K562 (cell line): ENCODE data around the gene LMBR1L. TPM values are rescaled to one million over a fixed set of nuclear protein-coding genes. Genes with fewer than 3 reads are reported as not detected.

Experiments
- ASH1L ChIP-seq: fragments of 450-650 bp; IDR thresholded peaks from 2 replicates; pipeline ENCODE4 v1.6.1; 2018; ENCODE audit warnings: borderline replicate concordance, mild to moderate bottlenecking, low read depth; ENCODE audit not compliant: partially characterized antibody
- BRF2 ChIP-seq: IDR thresholded peaks from 3 replicates; pipeline ENCODE4 v1.6.1; 2011; ENCODE audit warnings: borderline replicate concordance, mild to moderate bottlenecking; ENCODE audit not compliant: insufficient read length, insufficient read depth
- ELF1 ChIP-seq: fragments of 200-800 bp; sonication (Bioruptor generic); IDR thresholded peaks from 2 replicates; pipeline ENCODE4 v1.6.1; 2016; ENCODE audit warnings: missing genetic modification characterization, missing compliant biosample characterization
- HES1 ChIP-seq: fragments of 450-650 bp; IDR thresholded peaks from 2 replicates; pipeline ENCODE4 v1.6.1; 2016; ENCODE audit warnings: low read depth, mild to moderate bottlenecking, moderate library complexity
- OTX1 ChIP-seq: fragments of 450-650 bp; formaldehyde crosslinking; IDR thresholded peaks from 2 replicates; pipeline ENCODE4 v1.4.0; 2022; ENCODE audit warnings: mild to moderate bottlenecking
- RBM17 ChIP-seq: fragments of 200-400 bp; formaldehyde crosslinking; IDR thresholded peaks from 2 replicates; pipeline ENCODE4 v1.6.1; 2017; ENCODE audit warnings: low read depth, mild to moderate bottlenecking, low read length, borderline replicate concordance
- RBM22 ChIP-seq: fragments of 200-400 bp; formaldehyde crosslinking; IDR thresholded peaks from 2 replicates; pipeline ENCODE4 v1.6.1; 2018; ENCODE audit warnings: low read length, low read depth; ENCODE audit not compliant: poor library complexity, severe bottlenecking
- RHOXF2B ChIP-seq: fragments of 250-450 bp; sonication (Bioruptor Pico); conservative IDR thresholded peaks from 2 replicates; pipeline ENCODE4 v1.5.1; 2021
- TCF7 ChIP-seq: sonication (generic); IDR thresholded peaks from 2 replicates; pipeline ENCODE4 v1.6.1; 2016; ENCODE audit warnings: antibody characterized with exemption, borderline replicate concordance
- ZNF12 ChIP-seq: sonication (generic); formaldehyde crosslinking; IDR thresholded peaks from 2 replicates; pipeline ENCODE4 v1.4.0; 2020; ENCODE audit warnings: mild to moderate bottlenecking, missing genetic modification reagents
- polyA plus RNA-seq, 8 experiments: library from polyadenylated mRNA; depleted of rRNA in 4 of 8; stranded (reverse) in 5 of 8; unstranded in 3 of 8; fragments of >200 nt; fragmentation: Nextera tagmentation in 2 of 8; fragmentation: Illumina TruSeq in 1 of 8; extraction: Ambion mirVana in 2 of 8; extraction: Trizol in 1 of 8; gene quantifications; 2 replicates each; pipeline versions ENCODE4 v1.2.1 to v1.2.3, GENCODE V29; 2011 to 2014; ENCODE audit warnings: inconsistent platforms in 1 of 8, missing spikeins in 1 of 8
- total RNA-seq, 7 experiments: library from RNA; depleted of rRNA in 6 of 7; stranded (reverse); fragments of >200 nt in 6 of 7; fragmentation: Illumina TruSeq in 2 of 7; extraction: Trizol in 2 of 7; gene quantifications; 2 replicates each; pipeline versions ENCODE4 v1.2.1 to v1.2.3, GENCODE V29; 2011 to 2021; ENCODE audit warnings: low replicate concordance in 1 of 7
- TF ChIP-seq, protein P1 (sequence below): sonication (generic); formaldehyde crosslinking; IDR thresholded peaks from 2 replicates; pipeline ENCODE4 v1.9.0; 2022; ENCODE audit warnings: mild to moderate bottlenecking, missing genetic modification reagents
- TF ChIP-seq, protein P2 (sequence below), 2 experiments: fragments of 450-650 bp; IDR thresholded peaks; 2 replicates each; pipeline ENCODE4 v1.6.1; 2016; ENCODE audit warnings: mild to moderate bottlenecking in 2 of 2, borderline replicate concordance in 1 of 2, low read depth in 1 of 2, moderate library complexity in 1 of 2
- TF ChIP-seq, protein P3 (sequence below): fragments of 450-650 bp; conservative IDR thresholded peaks from 2 replicates; pipeline ENCODE4 v1.6.1; 2016; ENCODE audit warnings: missing genetic modification characterization, low read depth, mild to moderate bottlenecking, missing compliant biosample characterization, moderate library complexity

The LMBR1L gene
- total and polyA plus RNA-seq, 9 of the 15 experiments (the other 6 are each of a cell fraction or from before 2014, with no cell fraction given): 2.5 to 57.0 (median 31.1) TPM

- TF ChIP-seq TCF7 (peak; percentile 67; the same call in 1 of the 2 replicates), ZNF12 (CRISPR knock-in tag) (no peak), RHOXF2B (no peak; the same call in 1 of the 2 replicates), RBM22 (peak; percentile 82), ASH1L (no peak), HES1 (0 out of 2 replicates have a peak, but pooled peaks have one; percentile 53), RBM17 (no peak), ELF1 (tag) (peak; percentile 73), BRF2 (no peak), OTX1 (no peak)
- TF ChIP-seq, protein P1, sequence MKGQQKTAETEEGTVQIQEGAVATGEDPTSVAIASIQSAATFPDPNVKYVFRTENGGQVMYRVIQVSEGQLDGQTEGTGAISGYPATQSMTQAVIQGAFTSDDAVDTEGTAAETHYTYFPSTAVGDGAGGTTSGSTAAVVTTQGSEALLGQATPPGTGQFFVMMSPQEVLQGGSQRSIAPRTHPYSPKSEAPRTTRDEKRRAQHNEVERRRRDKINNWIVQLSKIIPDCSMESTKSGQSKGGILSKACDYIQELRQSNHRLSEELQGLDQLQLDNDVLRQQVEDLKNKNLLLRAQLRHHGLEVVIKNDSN: peak; percentile 80
- TF ChIP-seq, protein P2, sequence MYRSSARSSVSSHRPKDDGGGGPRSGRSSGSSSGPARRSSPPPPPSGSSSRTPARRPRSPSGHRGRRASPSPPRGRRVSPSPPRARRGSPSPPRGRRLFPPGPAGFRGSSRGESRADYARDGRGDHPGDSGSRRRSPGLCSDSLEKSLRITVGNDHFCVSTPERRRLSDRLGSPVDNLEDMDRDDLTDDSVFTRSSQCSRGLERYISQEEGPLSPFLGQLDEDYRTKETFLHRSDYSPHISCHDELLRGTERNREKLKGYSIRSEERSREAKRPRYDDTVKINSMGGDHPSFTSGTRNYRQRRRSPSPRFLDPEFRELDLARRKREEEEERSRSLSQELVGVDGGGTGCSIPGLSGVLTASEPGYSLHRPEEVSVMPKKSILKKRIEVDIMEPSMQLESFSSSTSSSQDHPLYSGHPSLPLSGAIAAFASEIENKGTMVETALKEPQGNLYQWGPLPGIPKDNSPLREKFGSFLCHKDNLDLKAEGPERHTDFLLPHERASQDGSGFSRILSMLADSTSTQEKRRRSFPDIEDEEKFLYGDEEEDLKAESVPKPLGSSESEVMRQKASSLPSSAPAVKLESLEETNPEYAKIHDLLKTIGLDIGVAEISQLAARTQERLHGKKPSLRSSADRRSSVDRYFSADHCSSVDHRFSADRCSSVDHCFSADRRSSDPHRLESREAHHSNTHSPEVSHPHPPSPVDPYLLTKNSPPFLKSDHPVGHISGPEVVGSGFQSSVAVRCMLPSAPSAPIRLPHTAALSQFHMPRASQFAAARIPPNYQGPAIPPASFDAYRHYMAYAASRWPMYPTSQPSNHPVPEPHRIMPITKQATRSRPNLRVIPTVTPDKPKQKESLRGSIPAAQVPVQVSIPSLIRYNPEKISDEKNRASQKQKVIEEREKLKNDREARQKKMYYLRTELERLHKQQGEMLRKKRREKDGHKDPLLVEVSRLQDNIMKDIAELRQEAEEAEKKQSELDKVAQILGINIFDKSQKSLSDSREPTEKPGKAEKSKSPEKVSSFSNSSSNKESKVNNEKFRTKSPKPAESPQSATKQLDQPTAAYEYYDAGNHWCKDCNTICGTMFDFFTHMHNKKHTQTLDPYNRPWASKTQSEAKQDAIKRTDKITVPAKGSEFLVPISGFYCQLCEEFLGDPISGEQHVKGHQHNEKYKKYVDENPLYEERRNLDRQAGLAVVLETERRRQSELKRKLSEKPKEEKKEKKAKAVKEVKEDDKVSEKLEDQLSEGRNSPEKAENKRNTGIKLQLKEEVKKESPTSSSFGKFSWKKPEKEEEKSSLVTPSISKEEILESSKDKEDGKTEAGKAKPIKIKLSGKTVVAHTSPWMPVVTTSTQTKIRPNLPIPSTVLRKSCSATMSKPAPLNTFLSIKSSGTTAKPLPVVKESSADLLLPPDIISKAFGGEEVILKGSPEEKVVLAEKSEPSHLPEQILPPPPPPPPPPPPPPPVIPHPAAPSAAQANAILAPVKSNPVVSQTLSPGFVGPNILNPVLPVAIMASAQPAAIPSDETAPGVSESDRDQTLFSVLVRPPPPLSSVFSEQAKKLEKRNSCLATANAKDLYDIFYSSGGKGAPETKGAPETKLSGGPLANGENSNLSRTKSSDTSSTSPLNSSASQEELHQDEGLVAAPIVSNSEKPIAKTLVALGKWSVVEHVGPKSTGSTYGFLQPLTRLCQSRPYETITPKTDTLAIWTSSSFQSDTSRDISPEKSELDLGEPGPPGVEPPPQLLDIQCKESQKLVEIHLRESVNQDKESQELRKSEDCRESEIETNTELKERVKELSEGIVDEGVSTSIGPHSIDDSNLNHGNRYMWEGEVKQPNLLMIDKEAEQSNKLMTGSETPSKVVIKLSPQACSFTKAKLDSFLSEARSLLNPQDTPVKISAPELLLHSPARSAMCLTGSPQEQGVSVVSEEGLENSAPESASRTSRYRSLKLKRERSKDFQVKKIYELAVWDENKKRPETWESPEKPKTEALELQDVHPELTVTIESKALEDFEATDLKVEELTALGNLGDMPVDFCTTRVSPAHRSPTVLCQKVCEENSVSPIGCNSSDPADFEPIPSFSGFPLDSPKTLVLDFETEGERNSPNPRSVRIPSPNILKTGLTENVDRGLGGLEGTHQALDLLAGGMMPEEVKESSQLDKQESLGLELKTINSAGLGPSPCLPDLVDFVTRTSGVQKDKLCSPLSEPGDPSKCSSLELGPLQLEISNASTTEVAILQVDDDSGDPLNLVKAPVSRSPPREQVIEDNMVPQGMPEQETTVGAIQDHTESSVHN (IDR thresholded peaks at IDR 0.05; ENCODE audit: borderline replicate concordance in 1 of 2, low read depth in 1 of 2): 0 out of 4 replicates have a peak, but pooled peaks of 1 of the 2 experiments have one; percentile 52
- TF ChIP-seq, protein P3, sequence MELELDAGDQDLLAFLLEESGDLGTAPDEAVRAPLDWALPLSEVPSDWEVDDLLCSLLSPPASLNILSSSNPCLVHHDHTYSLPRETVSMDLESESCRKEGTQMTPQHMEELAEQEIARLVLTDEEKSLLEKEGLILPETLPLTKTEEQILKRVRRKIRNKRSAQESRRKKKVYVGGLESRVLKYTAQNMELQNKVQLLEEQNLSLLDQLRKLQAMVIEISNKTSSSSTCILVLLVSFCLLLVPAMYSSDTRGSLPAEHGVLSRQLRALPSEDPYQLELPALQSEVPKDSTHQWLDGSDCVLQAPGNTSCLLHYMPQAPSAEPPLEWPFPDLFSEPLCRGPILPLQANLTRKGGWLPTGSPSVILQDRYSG (tag): no peak
Measured at GRCh38 chr12:49060237-49061156, 50.1 kb downstream of the LMBR1L start, which contains the start of gene KMT2D (continued).
